GM18907 (cell line): ENCODE results near the gene KIAA0040.

Experiments
- ATAC-seq: cut with Tn5 transposase; IDR thresholded peaks from one replicate; pipeline ENCODE4 v1.9.1; 2021; ENCODE audit warnings: mild to moderate bottlenecking, moderate library complexity; ENCODE audit not compliant: unreplicated experiment

KIAA0040 gene

GRCh38 chr1:175145899-175146528, 46.6 kb downstream of the KIAA0040 start:
- ATAC-seq, result no peak

GRCh38 chr1:175138579-175138978, 54.0 kb downstream of the KIAA0040 start:
- ATAC-seq, result no peak

GRCh38 chr1:175137369-175137768, 55.2 kb downstream of the KIAA0040 start:
- no peak for ATAC-seq

- ATAC-seq, result no peak
Measured at GRCh38 chr1:175136246-175136645, 56.3 kb downstream of the KIAA0040 start.

- ATAC-seq, result no peak
Measured at GRCh38 chr1:175134500-175134899, 58.1 kb downstream of the KIAA0040 start.

- ATAC-seq, result no peak
Measured at GRCh38 chr1:175133673-175134435, 58.7 kb downstream of the KIAA0040 start.

GRCh38 chr1:175132436-175132835, 60.1 kb downstream of the KIAA0040 start:
- no peak for ATAC-seq

- ATAC-seq, result no peak
Measured at GRCh38 chr1:175131095-175131494, 61.5 kb downstream of the KIAA0040 start.

GRCh38 chr1:175130649-175131045, 61.9 kb downstream of the KIAA0040 start:
- ATAC-seq, result no peak

GRCh38 chr1:175129997-175130648, 62.5 kb downstream of the KIAA0040 start:
- no peak for ATAC-seq

- no peak for ATAC-seq
Measured at GRCh38 chr1:175129644-175129996, 63.0 kb downstream of the KIAA0040 start.

- no peak for ATAC-seq
Measured at GRCh38 chr1:175129182-175129581, 63.4 kb downstream of the KIAA0040 start.

GRCh38 chr1:175128523-175128922, 64.1 kb downstream of the KIAA0040 start:
- ATAC-seq, result no peak

- no peak for ATAC-seq
Measured at GRCh38 chr1:175127565-175127964, 65.0 kb downstream of the KIAA0040 start.

GRCh38 chr1:175126347-175126746, 66.2 kb downstream of the KIAA0040 start:
- no peak for ATAC-seq

- no peak for ATAC-seq
Measured at GRCh38 chr1:175124861-175125260, 67.7 kb downstream of the KIAA0040 start.

- ATAC-seq, result no peak
Measured at GRCh38 chr1:175120511-175120910, 72.1 kb downstream of the KIAA0040 start.

GRCh38 chr1:175118375-175119367, 73.9 kb downstream of the KIAA0040 start:
- ATAC-seq, result peak; percentile 58

GRCh38 chr1:175116903-175117302, 75.7 kb downstream of the KIAA0040 start:
- ATAC-seq, result no peak

GRCh38 chr1:175116210-175116798, 76.3 kb downstream of the KIAA0040 start:
- peak; percentile 64 for ATAC-seq
